Right lobe of liver (tissue), 6 donors: ENCODE measurements around the gene CASP12. TPM values are rescaled to one million over a fixed set of nuclear protein-coding genes. Genes with fewer than 3 reads are reported as not detected.

Experiments
- ATAC-seq, 4 donors: fragments of 200-7000 bp; cut with Tn5 transposase; one replicate each; pipeline ENCODE4 v1.9.1; 2020; ENCODE audit warnings: mild to moderate bottlenecking in 4 of 4, moderate library complexity in 4 of 4
- DNase-seq, 3 donors: peaks; one replicate each; pipeline ENCODE4 v3.0.0-alpha.2; 2020
- H3K27ac ChIP-seq, 3 donors: fragments of 200-600 bp; one replicate each; pipeline ENCODE4 v1.8.0; 2022
- H3K27me3 ChIP-seq, 2 donors: fragments of 200-600 bp; one replicate each; pipeline ENCODE4 v1.8.0; 2022
- H3K36me3 ChIP-seq, 4 donors: fragments of 200-600 bp; sonication (generic) in 1 of 4; one replicate each; pipeline versions ENCODE4 v1.5.1 to v1.8.0; 2017 to 2022; ENCODE audit warnings: control low read depth in 1 of 4
- H3K4me1 ChIP-seq, 4 donors: fragments of 200-600 bp; sonication (generic) in 1 of 4; one replicate each; pipeline versions ENCODE4 v1.5.1 to v1.8.0; 2017 to 2022; ENCODE audit warnings: control low read depth in 1 of 4
- H3K4me3 ChIP-seq, 3 donors: fragments of 200-600 bp; one replicate each; pipeline ENCODE4 v1.8.0; 2022
- H3K9me3 ChIP-seq, 4 donors: fragments of 200-600 bp; sonication (generic) in 1 of 4; one replicate each; pipeline versions ENCODE4 v1.5.1 to v1.8.0; 2017 to 2022; ENCODE audit warnings: control low read depth in 1 of 4
- CTCF ChIP-seq, 4 donors: fragments of 200-600 bp in 3 of 4; fragments of 450-650 bp in 1 of 4; IDR thresholded peaks; one replicate each; pipeline versions ENCODE4 v1.5.1 to v1.8.0; 2016 to 2022; ENCODE audit warnings: antibody characterized with exemption in 4 of 4, mild to moderate bottlenecking in 2 of 4
- POLR2A ChIP-seq: fragments of 450-650 bp; IDR thresholded peaks from one replicate; pipeline ENCODE4 v1.6.1; 2017; ENCODE audit warnings: antibody characterized with exemption, mild to moderate bottlenecking
- WGBS: methylation state at CpG from one replicate; pipeline ENCODE4 v1.1.6; 2018; ENCODE audit warnings: low coverage, low lambda C conversion rate; ENCODE audit not compliant: insufficient coverage; ENCODE audit errors: missing lambda C conversion rate; 5-methylcytosine and 5-hydroxymethylcytosine counted together
- intact Hi-C, 2 donors: fragments of 100-400 bp; cut with DNase I; formaldehyde crosslinking; loops; one replicate each; pipeline versions ENCODE4 v1.11.2 to v1.14.1; 2022
- small RNA-seq, 2 experiments: library from RNA; depleted of rRNA; stranded (forward); fragments of <200 nt; gene quantifications; one replicate each; pipeline ENCODE3, GENCODE V24; 2016
- total RNA-seq, 6 experiments: library from RNA; depleted of rRNA in 2 of 6; stranded (reverse); fragments of >200 nt in 2 of 6; fragmentation: NEBNext Ultra II Directional in 3 of 6; extraction: Animal tissue kit (Norgen Biotek cat#: 25700) in 3 of 6; gene quantifications; one replicate each; pipeline versions ENCODE4 v1.1.0 to v1.2.4, GENCODE V29; 2016 to 2023
- donor health status: DM: no; HTN: yes; CAD: no.
- donor health status: DM: no; HTN: no; CAD: no.
- donor health status: DM: no; HTN: no; CAD: no.
- donor health status: DM: no; HTN: yes; CAD: no.
- donor health status: DM: no; HTN: yes; CAD: no.

The CASP12 gene
- total RNA-seq, 6 experiments from 2014 or later = not detected

DNA sequence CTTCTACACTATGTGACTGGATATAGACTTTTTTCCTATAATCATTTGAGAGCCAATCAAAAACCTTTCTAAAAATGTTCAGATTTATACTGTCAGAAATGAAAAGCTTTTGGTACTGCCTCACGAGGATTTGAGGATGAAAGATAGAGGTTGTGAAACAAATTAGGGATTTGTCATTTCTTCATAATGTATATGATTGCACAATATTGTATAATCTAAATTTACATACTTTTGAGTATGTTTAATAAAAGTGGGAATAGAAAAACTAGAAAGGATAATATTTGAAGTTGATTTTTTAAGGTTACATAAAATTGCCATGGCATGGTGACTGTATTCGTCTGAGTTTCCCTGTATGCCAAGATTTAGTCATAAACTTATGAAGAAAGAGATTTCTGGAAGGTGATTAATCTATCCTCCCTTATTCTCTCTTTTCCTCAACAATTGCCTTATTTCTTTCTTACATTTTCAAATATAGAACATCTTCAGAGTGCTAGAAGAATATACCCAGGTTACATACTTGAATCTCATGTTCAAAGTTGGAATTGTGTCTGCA is 56.2 kb downstream of the CASP12 start:
- DNase-seq (no peak), ATAC-seq (no peak)
- H3K4me1 ChIP-seq = no peaks in the 10 kb centered on the region
- WGBS = 38% methylated on average over 2 of the region's 2 CpGs
- no peaks in the 10 kb centered on the region for H3K36me3 ChIP-seq
- H3K9me3 ChIP-seq = no peaks in the 10 kb centered on the region
- H3K4me3 ChIP-seq = no peak overlapping the region
- H3K27ac ChIP-seq = no peak overlapping the region
- TF ChIP-seq POLR2A (no peak), CTCF (IDR thresholded peaks at IDR 0.05) (no peak)
- H3K27me3 ChIP-seq = no peaks in the 10 kb centered on the region
- intact Hi-C loops = no loop called here

DNA sequence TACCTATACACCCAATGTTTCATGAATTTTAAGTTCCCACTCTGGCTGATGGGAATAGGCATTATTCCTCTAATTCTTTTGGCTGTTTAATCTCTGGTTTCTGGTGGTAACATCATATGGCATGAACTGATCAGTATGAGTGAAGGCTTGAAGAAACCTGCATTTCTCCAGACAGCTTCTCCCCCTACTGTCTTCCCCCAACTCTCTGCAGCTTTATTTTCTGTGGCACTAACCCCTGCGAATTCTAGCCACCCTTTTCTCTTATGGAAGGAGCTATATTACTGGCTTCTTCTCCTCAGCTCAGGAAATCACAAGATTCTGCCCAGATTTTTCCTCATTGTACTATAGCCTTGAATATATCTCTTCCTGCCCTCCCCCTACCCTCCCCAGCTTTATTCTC is 57.1 kb downstream of the CASP12 start:
- no peaks in the 10 kb centered on the region for H3K36me3 ChIP-seq
- WGBS = 38% methylated on average over 1 of the region's 1 CpG
- no peaks in the 10 kb centered on the region for H3K9me3 ChIP-seq
- H3K27me3 ChIP-seq = no peaks in the 10 kb centered on the region
- no peak overlapping the region for H3K27ac ChIP-seq
- TF ChIP-seq CTCF (IDR thresholded peaks at IDR 0.05) (no peak), POLR2A (no peak)
- no peak for DNase-seq
- no peak overlapping the region for H3K4me3 ChIP-seq
- intact Hi-C loops = no loop called here
- H3K4me1 ChIP-seq = no peaks in the 10 kb centered on the region
- no peak for ATAC-seq

DNA sequence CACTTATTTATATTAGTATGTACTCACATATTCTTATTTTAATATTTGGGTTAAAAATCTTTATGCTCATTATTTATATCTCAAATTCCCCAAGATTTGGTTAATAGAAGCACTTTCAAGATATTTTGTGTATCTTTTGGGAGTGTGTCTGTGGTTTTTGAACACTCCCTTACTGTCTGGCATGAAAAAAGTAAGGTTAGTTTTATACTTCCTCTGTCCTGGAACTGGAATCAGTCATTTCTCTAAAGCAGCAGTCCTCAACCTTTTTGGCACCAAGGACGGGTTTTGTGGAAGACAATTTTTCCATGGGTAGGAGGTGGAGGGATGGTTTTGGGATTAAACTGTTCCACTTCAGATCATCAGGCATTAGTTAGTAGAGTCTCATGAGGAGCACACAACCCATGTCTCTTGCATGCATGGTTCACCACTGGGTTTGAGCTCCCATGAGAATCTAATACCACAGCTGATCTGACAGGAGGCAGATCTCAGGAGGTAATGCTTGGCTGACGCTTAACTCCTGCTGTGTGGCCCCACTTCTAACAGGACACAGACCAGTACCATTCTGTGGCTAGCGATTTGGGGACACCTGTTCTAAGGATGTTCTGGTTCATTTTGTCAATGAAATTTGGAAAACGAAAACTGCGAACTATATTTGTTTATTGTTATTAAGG is 60.2 kb downstream of the CASP12 start:
- 70% methylated on average over 4 of the region's 5 CpGs for WGBS
- no peak for ATAC-seq
- intact Hi-C loops = no loop called here

GRCh38 chr11:104836691-104837090 is 61.6 kb downstream of the CASP12 start:
- no peak for TF ChIP-seq POLR2A
- no peak for TF ChIP-seq CTCF (IDR thresholded peaks at IDR 0.05)
- WGBS = 33% methylated on average over 2 of the region's 2 CpGs
- H3K27ac ChIP-seq = no peak overlapping the region
- H3K4me3 ChIP-seq = no peak overlapping the region
- ATAC-seq (peak in 3 of 4 donors; percentile 14 to 50 (median 31)), DNase-seq (no peak)
- no peaks in the 10 kb centered on the region for H3K27me3 ChIP-seq
- intact Hi-C loops = no loop called here
- no peaks in the 10 kb centered on the region for H3K36me3 ChIP-seq
- H3K4me1 ChIP-seq = no peaks in the 10 kb centered on the region
- no peaks in the 10 kb centered on the region for H3K9me3 ChIP-seq

More for the DNA sequence above, 60.2 kb downstream of the CASP12 start:
- Histone ChIP-seq H3K27ac (no peak overlapping the region), H3K4me1 (no peaks in the 10 kb centered on the region), H3K27me3 (no peaks in the 10 kb centered on the region), H3K9me3 (no peaks in the 10 kb centered on the region), H3K4me3 (no peak overlapping the region), H3K36me3 (no peaks in the 10 kb centered on the region)
- TF ChIP-seq POLR2A (no peak), CTCF (IDR thresholded peaks at IDR 0.05) (no peak)
- DNase-seq = no peak

Small RNAs within 50 kb of the gene (small RNA-seq; reads per million reads assigned to genes)
- gene AP002004.1 = 0 reads per million in 2 experiments

Other genes with a start within 250 kb of the CASP12 start
- gene CASP4, start 70.1 kb upstream of the CASP12 start, total RNA-seq = 100 to 1,000 TPM in 3 of 6 experiments, 10 to 100 TPM in 3; 16.2 to 126 (median 74.8) TPM
- under 1 TPM in 3 of 6 experiments, not detected in 3; 0.27 to 0.50 (median 0.35) TPM for gene CASP5, start 124.7 kb upstream of the CASP12 start, total RNA-seq
- 10 to 100 TPM in 2 of 6 experiments, 1 to 10 TPM in 4; 3.7 to 19.2 (median 6.5) TPM for gene CASP1, start 136.7 kb upstream of the CASP12 start, total RNA-seq
- gene CARD16, start 146.9 kb upstream of the CASP12 start, total RNA-seq = 10 to 100 TPM in 2 of 6 experiments, 1 to 10 TPM in 4; 1.8 to 12.8 (median 7.1) TPM
- not detected for gene CARD18, start 241.3 kb upstream of the CASP12 start, total RNA-seq